NCI-H1417 (cell line): ENCODE data around the gene P2RX3.
"Not testable (repeated sequence)": the region's sequence is repeated elsewhere in the genome, so short reads cannot be mapped to it uniquely, and the experiment has no call there.

ENCODE experiments used
- DNase-seq, 3 experiments: peaks; one replicate each; lab custom pipeline; 2025; lab: John Stamatoyannopoulos, UW

Gene P2RX3

GRCh38 chr11:57338142-57338541, at the start of gene P2RX3:
Gene P2RX3, plus strand, starts transcription at chr11:57338352. Its CDS starts 199 bp downstream, at chr11:57338551.
- no peak for DNase-seq

- DNase-seq = peak; percentile 6 to 92 (median 69)
These were observed 49.2 kb upstream of the P2RX3 start for GRCh38 chr11:57288771-57289579.

- DNase-seq = no peak
These were observed 47.9 kb upstream of the P2RX3 start for GRCh38 chr11:57290288-57290687.

- DNase-seq = peak in 2 of 3 experiments; percentile 3 to 54
These were observed 43.7 kb upstream of the P2RX3 start for GRCh38 chr11:57294225-57295131.

- not testable (repeated sequence) for DNase-seq
These were observed 41.9 kb upstream of the P2RX3 start for GRCh38 chr11:57296205-57296604.

- no peak for DNase-seq
These were observed 40.9 kb upstream of the P2RX3 start for GRCh38 chr11:57297221-57297620.

- DNase-seq = no peak
These were observed 38.9 kb upstream of the P2RX3 start for GRCh38 chr11:57299150-57299737.

GRCh38 chr11:57300785-57301184, 37.4 kb upstream of the P2RX3 start:
- DNase-seq = no peak

- DNase-seq = no peak
These were observed 36.3 kb upstream of the P2RX3 start for GRCh38 chr11:57301711-57302423.

GRCh38 chr11:57302489-57302888, 35.7 kb upstream of the P2RX3 start:
- no peak for DNase-seq

- peak in 1 of 3 experiments; percentile 37 for DNase-seq
These were observed 34.7 kb upstream of the P2RX3 start for GRCh38 chr11:57303280-57303989.

GRCh38 chr11:57303990-57304579, 34.1 kb upstream of the P2RX3 start:
- DNase-seq = peak; percentile 46 to 85 (median 59)

- DNase-seq = no peak
These were observed 32.6 kb upstream of the P2RX3 start for GRCh38 chr11:57305523-57305922.

- DNase-seq = no peak
These were observed 31.8 kb upstream of the P2RX3 start for GRCh38 chr11:57306161-57306876.

GRCh38 chr11:57306940-57307565, 31.1 kb upstream of the P2RX3 start:
- DNase-seq = no peak

GRCh38 chr11:57307666-57308270, 30.4 kb upstream of the P2RX3 start:
- DNase-seq = no peak

- DNase-seq = no peak
These were observed 29.6 kb upstream of the P2RX3 start for GRCh38 chr11:57308426-57309060.
